Fibroblast of villous mesenchyme (primary cell): ENCODE measurements around the gene LRRC4C. TPM values are rescaled to one million over a fixed set of nuclear protein-coding genes. Genes with fewer than 3 reads are reported as not detected.

Experiments
- DNase-seq: peaks from one replicate; pipeline ENCODE4 v3.0.0-alpha.2; 2010; ENCODE audit warnings: low read depth
- H3K4me3 ChIP-seq: 2 replicates; pipeline ENCODE4 v1.5.1; 2011; ENCODE audit warnings: low read depth, mild to moderate bottlenecking, low read length
- CTCF ChIP-seq: IDR thresholded peaks from 2 replicates; pipeline ENCODE4 v1.5.1; 2012; ENCODE audit warnings: low read depth, mild to moderate bottlenecking, low read length; ENCODE audit not compliant: insufficient read depth
- total RNA-seq: library from RNA; depleted of rRNA; stranded (reverse); fragments of >200 nt; gene quantifications from 2 replicates; pipeline ENCODE4 v1.2.3, GENCODE V29; 2012

The LRRC4C gene
- total RNA-seq, 1 donor, result under 0.01 TPM

GRCh38 chr11:41389623-41390130 lies 69.8 kb downstream of the LRRC4C start:
- TF ChIP-seq CTCF, result no peak
- no peak for DNase-seq

GRCh38 chr11:41384329-41384728 lies 75.1 kb downstream of the LRRC4C start:
- DNase-seq, result no peak
- TF ChIP-seq CTCF, result no peak
- H3K4me3 ChIP-seq, result no peak overlapping the region

More at GRCh38 chr11:41389623-41390130, 69.8 kb downstream of the LRRC4C start:
- H3K4me3 ChIP-seq, result no peak overlapping the region

- no peak overlapping the region for H3K4me3 ChIP-seq
- no peak for TF ChIP-seq CTCF
- DNase-seq, result no peak
Measured at GRCh38 chr11:41383768-41384167, 75.7 kb downstream of the LRRC4C start.

GRCh38 chr11:41382927-41383326 lies 76.5 kb downstream of the LRRC4C start:
- no peak for TF ChIP-seq CTCF
- no peak overlapping the region for H3K4me3 ChIP-seq
- no peak for DNase-seq

- H3K4me3 ChIP-seq, result no peak overlapping the region
- no peak for TF ChIP-seq CTCF
- DNase-seq, result no peak
Measured at GRCh38 chr11:41379084-41379483, 80.4 kb downstream of the LRRC4C start.

- no peak for DNase-seq
- no peak for TF ChIP-seq CTCF
- H3K4me3 ChIP-seq, result no peak overlapping the region
Measured at GRCh38 chr11:41377709-41378394, 81.6 kb downstream of the LRRC4C start.

GRCh38 chr11:41351825-41352224 lies 107.6 kb downstream of the LRRC4C start:
- no peak for TF ChIP-seq CTCF
- H3K4me3 ChIP-seq, result no peak overlapping the region
- no peak for DNase-seq
